ENCODE measurements around the gene DNAH5.

GRCh38 chr5:13740471-13740870 is 204.0 kb downstream of the DNAH5 start:
- TF ChIP-seq EZH2 (IDR thresholded peaks at IDR 0.05; ENCODE audit: borderline replicate concordance, low read length), result no peak
- TF ChIP-seq CTCF (IDR thresholded peaks at IDR 0.05; ENCODE audit: low read length), result no peak
